Putamen (tissue), 1 donor: ENCODE data around the gene IP6K1.
"Not testable (repeated sequence)": the region's sequence is repeated elsewhere in the genome, so short reads cannot be mapped to it uniquely, and the experiment has no call there.

ENCODE experiments used
- DNase-seq: peaks from one replicate; pipeline ENCODE4 v3.0.0-alpha.2; 2016; ENCODE audit warnings: low spot score

The IP6K1 gene

DNA sequence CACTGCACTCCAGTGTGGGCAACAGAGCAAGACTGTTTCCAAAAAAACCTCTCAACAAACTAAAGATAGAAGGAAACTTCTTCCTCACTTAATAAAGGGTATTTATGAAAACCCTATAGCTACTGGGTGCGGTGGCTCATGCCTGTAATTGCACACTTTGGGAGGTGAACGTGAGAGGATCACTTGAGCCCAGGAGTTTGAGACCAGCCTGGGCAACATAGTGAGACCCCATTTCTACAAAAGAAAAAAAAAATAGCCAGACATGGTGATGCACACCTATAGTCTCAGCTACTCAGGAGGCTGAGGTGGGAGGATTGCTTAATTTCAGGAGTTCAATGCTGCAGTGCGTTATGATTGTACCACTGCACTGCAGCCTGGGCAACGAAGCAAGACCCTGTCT lies 22.4 kb downstream of the IP6K1 start:
- no peak for DNase-seq

DNA sequence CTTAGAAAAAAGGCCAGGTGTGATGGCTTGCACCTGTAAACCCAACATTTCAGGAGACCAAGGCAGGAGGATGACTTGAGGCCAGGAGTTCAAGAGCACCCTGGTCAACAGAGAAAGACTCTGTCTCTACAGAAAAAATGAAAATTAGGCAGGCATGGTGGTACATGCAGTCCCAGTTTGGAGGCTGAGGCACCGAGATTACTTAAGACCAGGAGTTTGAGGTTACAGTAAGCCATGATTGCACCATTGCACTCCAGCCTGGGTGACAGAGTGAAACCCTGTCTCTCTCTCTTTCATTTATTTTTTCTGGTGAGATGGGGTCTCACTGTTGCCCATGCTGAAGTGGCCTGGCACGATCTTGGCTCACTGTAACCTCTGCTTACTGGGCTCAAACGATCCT lies 24.7 kb downstream of the IP6K1 start:
- no peak for DNase-seq

DNA sequence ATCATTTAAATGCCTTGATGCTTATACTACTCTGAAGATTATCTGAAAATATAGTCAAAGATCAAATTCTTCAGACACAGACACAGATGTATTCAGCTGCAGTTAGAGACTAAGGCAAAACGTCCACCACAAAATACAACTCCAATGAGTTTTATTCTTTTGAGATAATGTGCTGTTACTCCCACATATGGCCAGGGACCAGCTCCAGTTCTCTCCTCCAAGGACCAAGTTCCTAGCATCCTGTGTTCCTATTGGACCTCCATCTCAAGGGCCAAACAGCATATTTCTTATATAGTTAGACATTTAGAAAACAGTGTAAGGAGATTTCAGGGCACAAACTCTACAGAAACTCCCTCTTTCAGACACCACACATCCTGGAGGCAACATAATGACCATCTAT lies 27.1 kb downstream of the IP6K1 start:
- DNase-seq = no peak

DNA sequence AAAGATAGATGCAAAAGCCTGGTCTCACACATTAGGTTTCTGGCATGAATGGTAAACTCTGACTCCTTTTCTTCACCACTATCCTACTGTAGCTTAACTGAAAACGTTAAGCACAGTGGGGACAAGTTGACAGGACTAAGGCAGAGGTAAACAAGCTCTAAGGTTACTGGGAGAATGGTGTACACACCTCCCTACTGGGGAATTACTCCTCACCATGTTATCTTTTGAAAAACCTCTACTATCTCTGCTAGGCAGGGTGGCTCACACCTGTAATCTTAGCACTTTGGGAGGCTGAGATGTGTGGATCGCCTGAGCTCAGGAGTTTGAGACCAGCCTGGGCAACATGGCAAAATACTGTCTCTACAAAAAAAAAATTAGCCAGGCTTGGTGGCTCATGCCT lies 29.1 kb downstream of the IP6K1 start:
- DNase-seq = no peak

DNA sequence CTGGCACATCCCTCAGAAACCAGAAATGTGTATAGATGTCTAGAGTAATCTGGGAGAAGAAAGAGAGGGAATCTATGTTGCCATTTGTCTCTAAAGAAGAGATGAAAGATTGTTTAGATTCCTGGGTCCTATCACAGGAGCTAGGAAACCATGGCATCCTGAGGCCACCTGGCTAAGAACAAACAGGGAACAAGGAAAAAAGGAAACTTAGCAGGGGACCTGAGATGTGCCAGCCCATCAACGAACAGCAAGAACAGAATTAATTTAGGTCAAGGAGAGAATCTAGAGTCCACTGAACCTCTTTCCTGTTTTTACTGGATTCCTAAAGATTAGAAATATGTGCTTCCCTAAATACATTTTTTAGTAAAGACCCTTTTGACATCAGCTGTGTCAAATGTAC lies 30.3 kb downstream of the IP6K1 start:
- DNase-seq = no peak

DNA sequence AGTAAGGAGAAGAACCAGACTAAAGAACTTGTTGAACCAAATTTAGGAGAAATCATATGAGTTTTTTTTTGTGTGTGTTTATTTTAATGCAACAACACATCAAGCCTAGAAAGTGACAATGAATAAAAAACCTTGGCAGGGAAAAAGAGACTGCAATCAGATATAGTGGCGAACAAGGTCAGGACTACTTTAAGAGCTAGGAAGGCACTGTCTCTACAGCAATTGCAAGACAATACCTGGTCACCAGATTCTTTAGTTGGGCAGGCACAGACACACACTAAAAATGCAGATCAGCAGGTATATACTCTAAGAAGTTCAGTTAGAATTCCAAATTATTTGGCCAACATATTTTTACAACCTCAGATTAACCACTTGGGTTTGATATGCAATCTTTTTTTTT lies 31.8 kb downstream of the IP6K1 start:
- no peak for DNase-seq

DNA sequence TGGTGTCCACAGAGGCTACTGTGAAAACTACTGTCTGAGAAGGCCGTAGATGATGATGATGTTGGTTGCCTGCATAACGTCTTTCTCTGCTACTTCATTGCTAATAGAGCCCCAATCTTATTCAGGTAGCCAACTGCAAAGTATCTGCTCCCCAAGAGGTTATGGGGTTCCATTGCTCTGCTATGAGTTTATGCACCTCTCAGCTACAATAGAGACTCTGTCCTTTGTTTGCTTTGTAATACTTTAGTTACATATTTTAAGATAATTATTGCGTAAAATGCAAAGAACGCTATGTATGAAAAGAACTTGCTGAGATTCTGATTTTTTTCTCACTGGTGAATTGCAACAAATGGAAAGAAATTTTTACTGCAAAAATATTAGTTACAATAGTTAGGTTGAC lies 34.8 kb downstream of the IP6K1 start:
- DNase-seq = no peak

DNA sequence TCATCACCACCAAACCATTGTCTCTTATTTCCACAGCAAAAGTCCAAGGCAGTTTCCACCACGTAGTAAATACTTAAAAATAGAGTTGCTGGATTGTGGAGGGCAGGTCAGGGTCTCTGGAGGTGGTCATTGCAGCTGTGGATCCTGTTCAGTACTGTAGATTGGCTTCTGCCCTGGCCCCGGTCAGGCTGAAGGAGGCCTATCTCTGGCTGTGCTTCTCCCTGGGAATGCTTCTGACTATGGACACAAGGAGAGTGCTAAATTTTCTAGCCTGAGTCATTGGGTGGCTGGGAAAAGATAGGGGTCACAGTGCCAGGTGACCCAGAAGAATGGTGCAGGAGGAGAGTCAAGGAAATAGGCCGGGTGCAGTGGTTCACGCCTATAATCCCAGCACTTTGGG lies 36.3 kb downstream of the IP6K1 start:
- no peak for DNase-seq

DNA sequence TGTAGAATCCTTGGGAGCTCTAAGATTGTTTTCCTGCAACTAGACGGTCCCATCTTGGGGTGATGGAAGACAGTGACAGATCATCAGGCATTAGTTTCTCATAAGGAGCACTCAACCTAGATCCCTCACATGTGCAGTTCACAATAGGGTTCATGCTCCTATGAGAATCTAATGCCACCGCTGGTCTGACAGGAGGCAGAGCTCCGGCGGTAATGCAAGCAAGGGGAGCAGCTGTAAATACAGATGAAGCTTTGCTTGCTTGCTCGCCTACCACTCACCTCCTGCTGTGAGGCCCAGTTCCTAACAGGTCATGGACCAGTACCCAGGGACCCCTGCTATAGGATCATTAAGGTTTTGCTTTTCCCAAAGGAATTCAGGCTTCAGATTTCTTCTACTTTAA lies 37.5 kb downstream of the IP6K1 start:
- DNase-seq = not testable (repeated sequence)

DNA sequence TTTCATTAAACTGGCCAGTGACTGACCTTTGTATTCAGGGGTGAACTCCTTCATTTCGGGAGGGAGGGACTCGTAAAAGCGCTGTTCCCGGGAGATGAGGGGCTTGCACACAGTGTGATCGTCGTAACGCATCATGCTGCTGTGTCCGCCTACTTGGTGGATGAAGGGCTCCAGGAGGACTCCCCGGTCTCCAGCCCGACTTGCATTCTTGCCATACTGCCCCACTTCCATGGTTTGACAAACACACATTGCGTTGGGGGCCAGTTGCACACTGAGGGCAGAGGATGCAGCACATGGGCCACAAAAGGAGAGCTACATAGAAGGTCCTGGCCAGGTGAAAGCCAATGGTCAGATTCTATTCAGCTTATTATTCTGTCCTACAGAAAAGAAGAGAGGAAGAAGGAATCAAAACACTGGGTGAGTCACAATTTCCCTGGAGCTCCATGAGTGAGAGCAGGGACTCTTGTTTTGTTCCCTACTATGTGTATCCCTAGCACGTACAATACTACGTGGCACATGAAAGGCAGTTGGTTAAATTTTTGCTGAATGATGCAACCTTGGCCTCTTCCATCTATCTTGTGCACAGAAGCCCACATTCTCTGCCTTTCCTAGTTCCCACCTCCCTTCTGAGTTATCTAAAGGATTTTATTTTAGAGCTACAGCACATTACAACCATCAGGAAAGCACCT lies 38.4 kb downstream of the IP6K1 start:
- no peak for DNase-seq

DNA sequence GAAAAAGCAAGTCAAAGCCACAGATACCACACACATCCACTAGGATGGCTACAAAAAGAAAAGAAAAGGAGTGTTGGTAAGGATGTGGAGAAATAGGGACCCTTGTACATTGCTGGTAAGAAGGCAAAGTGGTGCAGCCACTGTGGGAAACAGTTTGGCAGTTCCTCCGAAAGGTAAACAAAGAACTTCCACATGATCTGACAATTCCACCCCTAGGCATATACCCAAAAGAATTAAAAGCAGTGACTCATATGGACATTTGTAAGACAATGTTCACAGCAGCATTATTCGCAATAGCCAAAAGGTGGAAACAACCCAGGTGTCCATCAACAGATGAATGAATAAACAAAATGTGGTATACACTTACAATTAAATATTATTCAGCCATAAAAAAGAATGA lies 40.4 kb downstream of the IP6K1 start:
- no peak for DNase-seq

DNA sequence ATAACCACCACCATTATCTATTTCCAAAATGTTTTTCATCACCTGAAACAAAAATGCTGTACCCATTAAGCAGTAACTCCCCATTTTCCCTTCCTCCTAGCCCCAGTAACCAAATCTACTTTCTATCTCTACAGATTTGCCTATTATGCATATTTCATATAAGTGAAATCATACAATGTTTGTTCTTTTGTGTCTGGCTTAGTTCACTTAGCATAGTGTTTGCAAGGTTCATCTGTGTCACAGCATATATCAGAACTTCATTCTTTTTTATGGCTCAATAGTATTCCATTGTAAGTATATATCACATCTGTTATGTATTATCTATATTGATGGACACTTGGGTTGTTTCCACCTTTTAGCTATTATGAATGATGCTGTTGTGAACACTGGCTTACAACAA lies 45.9 kb downstream of the IP6K1 start:
- DNase-seq = no peak

DNA sequence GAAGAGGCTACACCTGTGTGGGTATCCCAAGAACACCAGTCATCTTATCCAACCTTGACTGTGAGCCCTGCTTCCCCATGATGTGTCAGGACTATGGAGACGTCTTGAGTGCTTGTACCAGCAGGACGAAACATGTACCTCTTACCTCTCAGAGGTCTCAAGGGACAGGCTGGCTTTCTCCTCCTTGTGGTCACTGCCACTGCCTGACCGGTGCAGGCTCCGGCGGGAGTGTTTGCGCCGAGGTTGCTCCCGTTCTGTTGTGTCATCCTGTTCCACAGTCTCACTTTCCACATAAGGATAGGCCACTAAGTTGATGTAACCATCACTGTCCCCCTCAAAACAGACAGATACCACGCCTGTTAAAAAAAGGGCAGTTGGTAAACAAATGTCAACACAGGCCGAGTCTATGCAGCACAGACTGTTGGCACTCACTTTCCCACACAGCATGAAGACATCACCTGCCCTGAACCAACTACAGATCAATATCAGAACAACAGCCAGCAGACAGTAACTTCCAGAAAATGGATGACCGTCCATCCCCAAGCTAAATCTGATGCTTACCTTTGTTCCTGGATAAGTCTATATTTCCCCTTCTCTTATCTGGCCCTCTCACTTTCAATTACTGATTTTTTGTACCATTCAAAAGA lies 48.2 kb downstream of the IP6K1 start:
- no peak for DNase-seq

DNA sequence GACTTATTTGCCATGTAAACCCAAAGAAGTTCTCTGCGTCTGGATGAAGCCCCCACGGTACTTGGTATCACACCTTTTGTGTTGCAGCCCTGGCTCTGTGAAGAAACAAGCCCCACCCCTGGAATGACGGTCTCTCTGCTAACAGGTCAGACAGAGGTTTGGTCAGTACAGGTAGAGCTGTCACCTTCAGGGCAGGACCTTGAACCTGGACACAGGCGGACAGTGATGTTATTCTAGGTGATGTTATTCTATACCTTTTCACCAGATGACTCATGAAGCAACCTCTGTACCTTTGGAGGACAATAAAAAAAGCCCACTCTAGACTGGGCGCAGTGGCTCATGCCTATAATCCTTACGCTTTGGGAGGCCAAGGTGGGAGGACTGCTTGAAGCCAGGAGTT lies 51.6 kb downstream of the IP6K1 start:
- no peak for DNase-seq

DNA sequence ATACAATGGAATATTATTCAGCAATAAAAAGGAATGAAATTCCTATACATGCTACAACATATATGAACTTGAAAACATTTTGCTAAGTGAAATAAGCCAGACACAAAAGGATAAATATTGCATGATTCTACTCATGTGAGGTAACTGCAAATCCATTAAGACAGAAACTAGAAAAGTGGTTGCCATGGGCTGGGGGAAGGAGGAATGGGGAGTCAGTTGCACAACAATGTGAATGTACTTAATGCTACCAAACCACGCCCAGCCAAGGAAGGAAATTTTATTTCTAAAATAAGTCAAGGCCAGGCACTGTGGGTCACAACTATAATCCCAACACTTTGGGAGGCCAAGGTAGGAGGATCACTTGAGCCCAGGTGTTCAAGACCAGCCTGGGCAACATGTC lies 52.8 kb downstream of the IP6K1 start:
- DNase-seq = no peak

DNA sequence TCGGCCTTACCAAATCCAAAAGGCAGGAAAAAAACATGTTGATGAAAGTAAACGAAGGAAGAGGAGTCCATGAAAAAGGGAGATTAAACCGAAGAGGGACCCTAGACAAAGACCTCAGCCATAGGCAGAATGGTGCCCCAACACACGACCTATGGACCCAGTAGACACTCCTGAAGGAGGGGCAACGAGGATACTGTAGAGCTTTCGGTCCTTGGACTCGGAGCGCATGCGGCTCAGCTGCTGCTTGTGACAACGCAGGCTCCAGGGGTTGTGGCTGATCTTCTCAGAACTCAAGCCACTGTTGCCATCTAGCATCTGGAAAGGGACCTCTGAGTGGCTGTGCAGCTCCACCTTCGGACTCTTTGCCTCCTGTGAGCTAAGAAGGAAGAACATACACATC lies 53.7 kb downstream of the IP6K1 start:
- DNase-seq = no peak

DNA sequence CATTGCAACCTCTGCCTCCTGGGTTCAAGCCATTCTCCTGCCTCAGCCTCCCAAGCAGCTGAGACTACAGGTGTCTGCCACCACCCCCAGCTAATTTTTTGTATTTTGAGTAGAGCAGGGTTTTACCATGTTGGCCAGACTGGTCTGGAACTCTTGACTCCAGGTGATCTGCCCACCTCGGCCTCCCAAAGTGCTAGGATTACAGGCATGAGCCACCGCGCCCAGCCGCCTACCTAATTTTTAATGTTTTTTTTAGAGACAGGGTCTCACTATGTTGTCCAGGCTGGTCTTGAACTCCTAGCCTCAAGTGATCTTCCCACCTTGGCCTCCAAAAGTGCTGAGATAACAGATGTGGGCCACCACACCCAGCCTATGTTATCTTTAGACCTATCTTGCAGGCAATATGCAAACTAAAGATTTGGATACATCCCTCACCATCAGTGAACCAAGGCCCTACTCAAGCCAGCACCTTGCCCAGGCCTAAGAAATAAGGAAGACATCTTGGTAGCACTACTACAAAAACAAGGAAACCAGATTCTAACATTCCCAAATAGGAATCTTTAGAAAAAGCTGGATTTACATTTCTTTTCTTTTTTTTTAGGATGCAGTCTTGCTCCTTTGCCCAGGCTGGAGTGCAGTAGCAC lies 56.3 kb downstream of the IP6K1 start:
- DNase-seq = no peak

DNA sequence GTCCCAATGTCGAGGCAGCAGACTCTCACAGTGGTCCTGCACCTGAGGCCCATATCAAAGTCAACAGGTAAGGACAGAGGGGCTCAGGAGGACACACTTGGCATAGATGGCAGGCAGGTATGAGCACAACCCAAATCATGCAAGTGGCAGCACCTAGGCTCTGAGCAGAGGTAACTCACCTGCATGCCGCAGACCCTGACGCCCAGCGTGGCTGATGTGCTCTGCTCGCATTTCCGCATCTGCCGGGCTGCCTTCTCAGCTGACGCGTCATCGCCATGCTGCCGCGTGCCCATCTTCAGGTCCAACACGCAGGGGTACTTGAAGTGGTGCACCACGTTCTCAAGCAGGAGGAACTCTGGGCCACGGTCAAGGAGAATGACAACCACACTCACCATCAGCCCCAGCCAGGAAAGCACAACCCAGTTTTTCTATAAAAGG lies 58.4 kb downstream of the IP6K1 start:
- no peak for DNase-seq

DNA sequence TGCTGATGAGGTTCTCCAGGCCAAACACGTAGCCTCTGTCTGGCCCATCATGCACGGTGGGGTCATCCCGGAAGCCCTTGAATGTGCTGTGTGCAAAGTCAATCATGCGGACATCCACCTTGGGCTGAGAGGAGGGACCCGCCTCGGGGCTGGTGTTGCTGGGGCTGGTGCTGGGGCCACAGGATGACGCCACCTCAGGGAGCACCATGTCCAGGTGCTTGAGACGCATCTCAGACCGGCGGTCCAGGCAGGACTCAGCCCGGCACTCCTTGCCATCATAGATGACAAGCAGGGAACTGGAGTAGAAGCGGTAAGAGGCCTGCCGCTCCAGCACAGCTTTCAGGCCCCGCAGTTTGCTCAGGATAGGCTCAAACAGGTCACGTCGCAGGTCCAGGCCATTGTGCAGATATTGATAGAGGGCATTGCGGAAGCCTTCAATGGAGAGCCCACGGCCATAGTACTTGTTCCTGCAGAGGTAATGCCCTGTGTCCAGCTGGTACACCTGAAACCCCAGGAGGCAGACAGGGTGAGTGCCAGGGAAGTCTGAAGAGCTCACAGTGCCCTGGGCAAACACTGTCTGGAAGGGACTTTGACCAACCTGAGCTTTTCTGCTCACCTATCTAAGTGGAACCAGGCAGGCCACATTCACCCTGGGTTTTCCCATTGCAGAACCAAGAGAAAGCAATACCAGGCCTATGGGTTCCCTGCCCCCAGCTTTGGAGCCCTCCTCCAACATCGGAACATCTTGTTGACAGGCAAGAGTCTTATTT lies 59.0 kb downstream of the IP6K1 start:
- no peak for DNase-seq

DNA sequence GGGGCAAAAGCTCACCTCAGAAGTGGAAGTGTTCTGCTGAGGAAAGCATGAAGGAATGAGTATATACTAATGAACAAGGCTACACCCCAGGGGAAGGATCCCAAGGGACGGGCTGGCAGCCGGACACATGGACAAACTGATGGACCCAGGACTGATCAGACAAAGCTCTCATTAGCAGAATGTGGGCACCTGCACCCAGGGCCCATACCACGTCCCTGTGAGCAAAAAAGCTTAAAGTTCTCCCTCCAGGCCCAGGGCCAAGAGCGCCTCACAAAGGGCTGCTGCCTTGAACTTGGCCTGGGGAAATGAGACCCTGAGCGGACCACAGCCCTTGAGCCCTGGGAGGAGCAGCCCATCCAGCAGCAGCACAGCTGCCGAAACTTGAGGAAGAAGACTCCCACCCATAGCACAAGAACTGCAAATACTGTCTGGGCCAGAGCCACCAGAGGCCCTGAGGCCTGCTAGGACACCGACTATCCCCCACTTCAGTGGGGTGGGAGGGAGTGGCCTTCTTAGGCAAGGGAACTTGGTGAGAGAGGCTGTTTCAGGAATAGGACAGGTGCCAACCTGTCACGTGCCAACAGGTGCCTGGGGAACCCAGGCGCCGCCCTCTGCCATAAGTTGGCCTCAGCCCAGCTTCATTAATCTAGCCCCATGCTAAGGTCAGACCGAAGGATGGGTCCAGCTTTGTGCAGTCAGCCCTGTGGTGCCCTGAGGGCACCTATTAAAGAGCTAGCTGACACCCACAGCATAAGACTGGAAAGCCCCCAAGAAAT lies 60.2 kb downstream of the IP6K1 start:
- DNase-seq = no peak

DNA sequence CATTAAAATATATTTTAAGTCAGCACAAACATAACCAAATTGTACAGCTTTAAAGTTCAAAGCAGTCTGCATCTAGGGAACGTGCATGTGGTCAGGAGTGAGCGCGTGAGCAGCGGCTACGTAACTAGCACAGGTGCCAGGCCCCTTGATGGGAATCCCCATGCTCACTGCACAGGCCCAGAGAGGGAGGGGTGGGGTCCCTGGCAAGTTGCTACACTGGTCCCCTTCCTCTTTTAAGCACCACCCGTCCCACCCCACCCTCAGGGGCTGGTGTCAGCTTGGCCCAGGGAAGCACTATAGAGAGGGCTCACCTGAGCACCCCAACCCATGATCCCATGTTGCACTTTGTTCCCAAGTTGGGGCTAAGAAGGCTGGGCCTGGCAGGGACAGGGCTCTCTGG lies 61.8 kb downstream of the IP6K1 start:
- no peak for DNase-seq
